T-helper 1 cell treated with Interleukin-12 subunit alpha and Interleukin-12 subunit beta and Interleukin-4 antibody, amounts not matched to agents 30 ng/mL and 1 ng/mL, for 36 hours (primary cell): Measurements from ENCODE around the gene ANKLE1. TPM values are rescaled to one million over a fixed set of nuclear protein-coding genes. Genes with fewer than 3 reads are reported as not detected.

Experiments used
- intact Hi-C: fragments of 100-400 bp; cut with micrococcal nuclease; formaldehyde crosslinking; loops from one replicate; pipeline ENCODE4 v1.15.1; 2024
- total RNA-seq: library from RNA; stranded (reverse); gene quantifications from 2 replicates; pipeline ENCODE4 v1.2.3, GENCODE V29; 2022

ANKLE1 gene
- total RNA-seq, 1 donor from 2014 or later, result 3.7 TPM

DNA sequence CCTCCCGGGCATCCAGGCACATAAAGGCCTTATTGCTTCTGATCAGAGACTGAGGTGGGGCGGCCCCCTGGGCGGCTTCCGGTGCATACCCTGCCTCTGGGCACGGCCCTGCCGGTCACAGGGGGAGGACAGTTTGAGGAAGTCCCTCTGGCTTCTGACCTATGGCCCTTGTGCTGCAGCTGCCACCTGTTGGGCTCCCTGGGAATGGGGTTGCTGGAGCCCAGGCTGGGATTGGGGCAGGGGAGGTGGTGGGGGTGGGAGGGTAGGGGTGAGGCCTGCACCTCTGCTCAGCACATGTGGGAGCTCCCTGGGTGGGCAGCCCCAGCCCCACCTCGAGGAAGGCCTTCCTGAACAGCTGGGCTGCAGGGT is 42.2 kb downstream of the ANKLE1 start:
- intact Hi-C loops, result no loop called here

DNA sequence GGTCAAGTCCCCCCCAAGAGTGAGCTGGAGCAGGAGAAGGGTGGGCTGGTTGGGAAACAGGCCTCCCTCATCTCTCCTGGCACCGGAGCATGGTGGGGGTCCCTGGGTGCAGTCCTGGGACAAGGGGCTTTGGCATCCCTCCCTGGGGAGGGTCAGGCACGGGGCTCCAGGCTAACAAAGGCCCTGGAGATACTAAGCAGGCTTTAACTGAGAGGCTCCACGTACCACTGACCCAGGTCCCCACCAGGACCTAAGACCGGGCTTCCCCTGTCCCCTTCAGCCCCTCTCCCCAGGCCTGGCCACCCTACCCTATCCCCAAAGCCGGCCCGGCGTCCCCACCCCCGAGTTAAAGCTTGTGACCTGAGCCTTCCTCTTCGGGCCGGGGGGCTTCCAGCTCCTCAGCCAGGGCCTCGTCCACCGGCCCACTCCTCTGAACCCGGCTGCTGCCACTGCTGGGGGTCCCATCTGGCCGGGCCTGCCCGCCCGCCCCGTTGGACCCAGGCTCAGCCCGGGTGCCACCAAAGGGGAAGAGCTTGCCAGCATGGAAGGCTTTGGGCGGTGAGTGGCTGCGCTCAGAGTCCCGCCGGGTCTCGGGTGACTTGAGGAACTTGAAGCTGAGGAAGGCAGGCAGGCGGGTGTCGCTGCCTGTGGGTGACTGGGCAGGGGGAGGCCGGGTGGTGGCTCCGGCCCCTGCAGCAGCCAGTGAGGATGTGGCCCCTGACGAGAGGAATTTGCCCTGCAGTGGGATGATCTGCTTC is 42.8 kb downstream of the ANKLE1 start:
- intact Hi-C loops, result no loop called here

DNA sequence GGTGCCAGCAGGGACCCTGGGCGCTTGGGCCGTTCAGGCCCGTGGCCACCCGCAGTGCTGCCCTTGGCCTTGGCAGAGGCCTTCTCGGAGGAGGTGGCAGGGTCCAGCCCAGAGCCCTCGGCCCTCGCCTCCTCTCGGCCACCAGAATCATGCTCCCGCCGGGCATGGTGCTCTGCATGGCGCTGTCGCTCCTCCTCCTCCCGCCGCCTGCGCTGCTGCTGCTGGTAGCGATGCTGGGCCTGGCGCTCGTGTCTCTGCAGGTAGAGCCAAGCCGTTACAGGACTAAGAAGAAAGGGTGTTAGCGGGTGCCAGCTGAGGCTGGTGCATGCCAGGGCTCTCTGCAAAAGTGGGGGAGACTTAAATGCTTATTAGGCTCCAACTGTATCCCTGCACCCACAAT is 43.4 kb downstream of the ANKLE1 start:
- intact Hi-C loops, result no loop called here

DNA sequence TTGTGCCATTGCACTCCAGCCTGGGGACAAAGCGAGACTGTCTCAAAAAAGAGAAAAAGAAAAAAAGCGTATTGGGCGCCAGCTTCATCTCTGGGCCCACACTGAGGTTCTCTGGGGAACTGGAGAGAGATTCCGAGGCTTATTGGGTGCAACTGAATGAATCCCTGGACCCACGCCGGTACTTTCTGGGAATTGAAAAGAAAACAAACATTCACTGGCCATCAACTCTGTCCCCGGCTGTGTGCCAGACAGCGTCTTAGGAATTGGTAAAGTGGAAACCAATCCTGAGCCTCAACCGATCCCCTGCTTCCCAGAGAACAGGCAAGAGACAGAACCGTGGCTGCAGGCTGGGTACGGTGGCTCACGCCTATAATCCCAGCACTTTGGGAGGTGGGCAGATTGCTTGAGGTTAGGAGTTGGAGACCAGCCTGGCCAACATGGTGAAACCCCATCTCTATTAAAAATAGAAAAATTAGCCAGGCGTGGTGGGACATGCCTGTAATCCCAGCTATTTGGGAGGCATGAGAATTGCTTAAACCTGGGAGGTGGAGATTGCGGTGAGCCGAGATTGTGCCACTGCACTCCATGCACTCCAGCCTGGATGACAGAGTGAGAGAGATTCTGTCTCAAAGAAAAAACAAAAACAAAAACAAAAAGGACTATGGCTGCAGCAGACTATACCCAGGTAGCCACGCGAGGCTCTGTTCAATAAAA is 44.3 kb downstream of the ANKLE1 start:
- intact Hi-C loops, result no loop called here

DNA sequence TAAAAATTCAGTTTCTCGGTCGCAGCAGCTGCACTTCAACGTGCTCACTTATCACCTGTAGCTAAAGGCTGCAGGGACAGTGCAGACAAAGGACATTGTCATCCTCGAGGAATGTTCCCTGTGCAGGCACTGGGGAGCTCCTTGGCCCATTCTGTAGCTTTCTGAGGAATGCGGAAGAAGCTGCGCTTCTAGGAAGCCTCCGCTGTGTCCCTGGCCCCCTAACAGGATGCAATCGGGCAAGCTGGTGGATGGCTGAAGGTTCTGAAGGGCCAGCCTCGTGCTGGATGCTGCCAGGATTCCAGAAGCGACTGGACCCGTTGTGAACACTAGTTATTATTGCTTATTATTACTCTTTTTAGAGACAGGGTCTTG is 44.9 kb downstream of the ANKLE1 start:
- intact Hi-C loops, result no loop called here

DNA sequence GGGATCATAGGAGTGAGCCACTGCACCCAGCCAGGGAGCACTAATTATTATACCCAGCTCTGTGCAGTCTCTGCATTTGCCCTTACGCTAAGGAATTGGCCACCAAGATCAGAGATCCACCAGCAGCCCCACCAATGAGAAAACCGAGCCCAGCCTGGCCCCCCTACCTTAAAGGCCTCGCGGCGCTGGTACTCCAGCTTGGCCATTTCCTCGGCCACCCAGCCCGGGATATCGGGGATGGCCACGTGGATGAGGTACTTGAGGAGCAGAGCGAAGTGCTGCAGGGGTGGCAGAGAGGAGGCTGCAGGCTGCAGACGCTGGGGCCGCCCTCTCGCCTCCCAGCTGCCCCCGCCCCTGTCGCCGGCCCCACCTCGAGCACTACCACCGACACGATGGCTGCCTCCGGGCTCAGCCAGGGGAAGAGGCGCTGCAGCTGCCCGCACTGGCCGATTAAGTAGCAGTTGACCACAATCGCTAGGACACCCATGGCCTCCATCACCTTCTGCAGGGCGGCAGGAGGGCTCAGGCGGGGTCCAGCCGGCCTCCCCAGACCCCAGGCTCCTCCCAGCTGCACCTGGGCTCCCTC is 45.5 kb downstream of the ANKLE1 start:
- intact Hi-C loops, result no loop called here

DNA sequence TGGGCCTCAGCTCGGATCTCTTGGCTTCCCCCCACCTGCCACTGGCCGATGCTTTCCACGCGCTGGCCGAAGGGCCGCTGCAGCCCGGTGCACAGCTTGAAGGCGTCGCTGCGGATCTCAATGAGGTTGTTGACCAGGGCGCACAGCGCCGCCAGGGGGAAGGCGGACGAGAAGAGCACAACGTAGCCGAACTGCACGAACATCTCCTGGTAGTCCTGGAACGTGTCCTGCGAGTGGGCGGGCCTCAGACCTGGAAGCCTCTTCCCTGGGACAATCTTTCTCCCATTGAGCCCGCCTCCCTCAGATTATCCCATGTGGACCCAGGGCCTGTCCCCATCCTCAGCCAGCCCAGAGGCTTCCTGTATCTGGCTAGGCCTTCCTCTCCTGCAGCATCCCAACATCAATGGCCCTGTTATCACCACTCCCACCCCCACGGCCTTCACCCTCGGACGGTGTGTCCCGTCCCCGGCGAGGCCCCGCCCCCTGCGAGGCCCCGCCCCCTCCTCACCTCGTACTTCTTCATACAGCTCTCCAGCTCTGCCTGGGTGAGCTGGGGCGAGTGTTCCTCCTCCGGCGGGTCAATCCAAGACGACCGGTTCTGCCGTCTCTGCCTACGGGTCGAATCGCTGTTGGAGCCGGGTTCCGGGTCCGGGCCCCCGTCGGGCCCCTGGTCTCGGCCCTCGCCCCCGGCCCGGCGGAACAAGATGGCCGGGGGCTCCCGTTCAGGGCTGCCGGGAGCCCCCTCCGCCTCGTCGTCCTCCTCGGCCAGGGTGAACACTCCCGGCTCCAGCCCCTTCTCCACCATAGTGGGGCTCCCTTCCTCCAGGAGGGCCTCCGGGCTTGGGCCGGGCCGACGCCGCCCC is 46.2 kb downstream of the ANKLE1 start:
- intact Hi-C loops, result loop anchor here (1.0 kb wide), 2 partner anchors 9 to 19 kb away; partner anchors contain the start of genes DDA1 and GTPBP3

DNA sequence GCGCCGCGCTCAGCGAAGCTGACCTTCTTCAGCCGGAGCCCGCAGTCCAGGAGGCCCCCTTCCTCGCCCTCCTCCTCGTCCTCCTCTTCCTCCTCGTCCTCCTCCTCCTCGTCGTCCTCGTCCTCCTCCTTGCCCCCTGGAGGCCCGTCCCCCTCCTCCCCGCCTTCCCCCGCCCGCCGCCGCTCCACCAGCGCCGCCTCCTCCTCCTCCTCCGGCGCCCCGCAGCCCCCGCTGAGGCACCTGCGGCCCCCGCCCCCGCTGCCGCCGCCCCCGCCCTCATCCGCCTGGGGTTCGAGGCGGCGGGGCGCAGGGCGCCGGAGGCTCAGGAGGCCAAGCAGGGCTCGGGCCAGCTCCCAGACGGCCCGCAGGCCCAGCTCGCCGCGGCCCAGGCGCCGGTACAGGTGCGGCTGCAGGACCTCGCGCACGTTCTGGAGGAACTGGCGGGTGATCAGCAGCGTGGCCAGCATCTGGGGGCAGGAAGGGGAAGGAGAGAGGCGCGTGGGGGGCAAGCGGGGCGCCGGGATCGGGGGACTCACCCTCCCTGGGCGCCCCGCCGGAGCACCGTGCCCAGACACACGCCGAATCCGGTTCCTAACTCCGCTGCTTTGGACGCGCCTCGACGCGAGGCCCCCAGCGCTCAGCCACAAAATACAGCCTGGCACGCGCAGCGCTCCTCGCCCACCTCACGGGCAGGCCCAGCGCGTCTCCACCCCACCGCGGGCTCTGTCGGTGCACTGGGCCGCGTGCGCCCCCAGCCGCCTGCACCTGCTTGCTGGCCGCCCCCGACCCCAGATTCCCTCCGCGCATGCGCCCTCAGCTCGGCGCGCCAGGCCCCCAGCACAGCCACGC is 47.0 kb downstream of the ANKLE1 start:
- intact Hi-C loops, result loop anchor here (1.0 kb wide), 2 partner anchors 9 to 19 kb away; partner anchors contain the start of genes DDA1 and GTPBP3

DNA sequence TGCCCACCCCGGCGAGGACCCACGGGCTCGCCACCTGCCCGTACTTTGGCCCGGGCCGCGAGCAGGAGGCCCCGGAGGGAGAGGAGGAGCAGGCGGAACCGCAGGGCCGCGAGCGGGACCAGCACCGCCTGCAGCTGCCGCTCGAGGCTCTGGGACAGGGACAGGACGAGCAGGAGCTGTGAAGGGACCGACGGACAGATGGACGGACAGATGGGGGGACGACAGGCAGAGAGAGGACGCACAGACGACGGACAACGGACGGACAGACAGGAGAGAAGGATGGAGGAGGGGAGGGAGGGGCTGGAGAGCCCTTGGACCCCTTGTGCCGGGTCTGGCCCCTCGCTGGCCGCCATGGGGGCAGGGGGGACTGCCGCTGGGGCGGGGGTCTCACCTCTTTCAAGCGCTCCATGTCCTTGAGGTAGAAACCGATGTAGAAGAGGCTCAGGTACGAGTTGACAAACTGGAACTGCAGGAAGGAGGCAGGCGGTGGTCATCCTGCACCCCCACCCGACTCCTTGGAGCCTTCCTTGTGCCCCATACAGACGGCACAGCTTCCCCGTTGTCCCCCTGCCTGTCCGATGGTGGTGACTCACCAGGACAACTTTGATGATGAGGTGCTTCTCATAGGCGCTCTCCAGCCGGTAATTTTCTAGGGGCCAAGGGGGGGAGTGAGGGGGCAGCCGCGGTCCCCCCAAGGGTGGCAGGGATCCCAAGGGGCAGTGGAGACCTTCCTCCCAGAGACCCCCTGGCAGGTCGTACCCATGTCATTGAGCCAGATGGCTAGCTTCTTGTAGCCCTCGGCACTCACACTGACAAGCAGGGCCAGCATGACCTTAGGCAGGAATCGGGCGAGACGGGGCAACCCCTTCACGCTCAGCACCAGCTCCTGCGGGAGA is 47.9 kb downstream of the ANKLE1 start:
- intact Hi-C loops, result loop anchor here (10.0 kb wide), 1 partner anchor 525 kb away; the partner anchor contains the start of gene RPL18A

DNA sequence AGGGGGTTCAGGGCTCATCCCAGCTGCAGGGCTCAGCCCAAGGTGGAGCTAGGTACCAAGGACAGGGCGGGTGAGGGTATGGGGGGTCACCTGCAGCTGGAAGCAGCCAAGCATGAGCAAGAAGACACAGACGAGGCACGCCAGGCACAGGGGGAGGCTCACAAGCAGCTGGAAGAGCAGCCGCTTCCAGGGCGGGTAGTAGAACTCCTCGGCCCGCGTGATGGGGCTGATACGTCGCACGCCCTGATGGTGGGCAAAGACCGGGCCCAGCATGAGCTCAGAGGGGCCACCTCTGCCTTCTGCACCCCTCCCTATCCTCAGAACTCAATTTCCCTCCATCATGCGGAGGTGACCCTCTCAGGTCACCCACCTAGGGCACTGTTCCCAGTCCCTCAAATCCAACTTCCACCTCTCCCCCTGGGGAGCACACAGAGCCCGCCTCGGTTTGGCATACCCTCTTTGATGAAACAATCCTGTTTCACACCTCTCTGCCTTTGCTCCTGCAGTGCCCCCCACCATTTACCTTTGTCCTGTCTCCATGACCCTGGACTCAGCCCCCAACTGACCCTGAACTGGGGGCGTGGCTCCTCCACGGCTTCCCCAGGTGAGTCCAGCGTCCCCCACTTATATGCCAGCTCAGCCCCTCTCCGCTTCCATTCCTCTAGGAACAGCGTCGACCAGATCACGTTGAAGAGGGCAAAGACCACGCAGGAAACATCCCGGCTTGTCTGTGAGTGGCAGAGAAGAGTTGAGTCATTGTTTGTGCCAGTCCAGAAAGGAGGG is 48.8 kb downstream of the ANKLE1 start:
- intact Hi-C loops, result loop anchor here (10.0 kb wide), 1 partner anchor 524 kb away; the partner anchor contains the start of gene RPL18A

DNA sequence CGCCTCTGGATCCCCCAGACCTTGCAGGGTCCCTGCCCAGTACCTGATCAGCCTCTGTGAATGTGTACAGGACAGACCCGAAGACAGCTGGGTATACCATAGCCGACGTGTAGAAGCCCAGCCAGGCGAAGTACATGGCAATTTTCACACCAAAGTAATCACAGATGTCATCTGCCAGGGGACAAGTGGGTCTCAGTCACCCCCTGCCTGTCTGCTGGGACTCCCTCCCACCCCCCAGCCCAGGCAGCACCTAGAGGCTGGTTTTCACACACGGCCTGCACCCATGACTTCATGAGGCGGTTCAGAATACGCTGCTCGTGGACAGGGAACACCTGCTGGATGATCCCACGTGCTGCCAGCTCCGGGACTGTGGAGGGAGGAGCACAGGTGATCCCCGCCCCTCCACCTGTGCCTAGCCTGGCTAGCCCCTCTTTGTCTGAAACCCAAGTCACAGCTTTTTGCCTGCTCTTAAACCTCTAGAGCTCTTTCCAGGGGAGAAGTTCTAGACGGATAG is 49.4 kb downstream of the ANKLE1 start:
- intact Hi-C loops, result loop anchor here (10.0 kb wide), 1 partner anchor 524 kb away; the partner anchor contains the start of gene RPL18A

DNA sequence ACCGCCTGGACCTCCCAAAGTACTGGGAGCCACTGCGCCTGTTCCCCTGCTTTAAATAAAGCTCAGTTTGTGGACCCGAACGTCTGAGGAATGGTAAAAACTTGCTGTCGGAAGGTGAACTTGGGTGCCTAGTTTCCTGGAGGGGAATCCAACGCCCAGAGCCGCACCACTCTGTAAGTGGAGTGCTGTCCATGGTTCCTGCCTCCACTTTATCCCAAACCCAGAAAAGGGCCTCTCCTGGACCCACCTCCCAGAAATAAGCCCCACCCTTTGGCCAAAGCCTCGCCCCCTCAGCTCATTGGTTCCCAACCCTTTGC is 50.6 kb downstream of the ANKLE1 start:
- intact Hi-C loops, result loop anchor here (10.0 kb wide), 1 partner anchor 522 kb away; the partner anchor contains the start of gene RPL18A

DNA sequence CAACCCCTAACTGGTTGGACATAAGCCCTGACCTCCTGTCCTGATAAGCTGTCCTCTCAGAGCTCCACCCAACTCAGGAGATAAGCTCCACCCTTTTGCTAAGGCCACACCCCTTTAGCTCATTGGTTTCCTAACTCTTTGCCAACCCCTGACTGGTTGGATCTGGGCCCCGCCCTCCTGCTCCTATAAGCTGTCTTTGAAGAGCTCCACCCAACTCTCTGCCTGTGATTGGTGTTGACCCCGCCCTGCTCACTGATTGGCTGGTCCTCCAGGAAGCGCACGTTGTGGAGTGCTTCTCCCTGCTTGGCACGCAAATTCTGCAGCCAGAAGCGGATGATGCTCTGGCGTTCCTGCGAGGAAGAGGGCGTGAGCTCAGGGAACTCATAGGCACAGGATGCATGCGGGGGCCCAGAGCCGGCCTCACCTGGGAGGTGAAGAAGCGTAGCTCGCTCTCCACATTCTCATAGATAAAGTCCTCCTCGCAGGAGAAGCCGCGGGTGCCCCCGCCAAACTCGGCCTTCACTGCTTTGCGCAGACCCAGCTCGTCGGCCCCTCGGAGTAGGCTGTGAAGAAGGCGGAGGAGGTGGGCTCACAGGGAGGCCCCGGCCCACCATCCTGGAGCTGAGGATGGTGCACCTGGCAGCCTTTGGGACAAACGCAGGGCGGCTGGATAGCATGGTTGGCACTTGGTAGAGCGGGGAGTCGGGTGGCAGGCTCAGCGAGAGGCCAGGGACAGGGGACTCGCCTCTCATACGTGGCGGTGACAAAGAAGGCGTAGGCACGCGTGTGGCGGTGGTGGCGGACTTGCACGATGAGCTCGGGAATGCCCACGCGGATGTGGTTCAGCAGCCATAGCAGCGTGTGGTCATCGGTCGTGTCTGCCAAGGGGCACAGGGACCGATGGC is 51.2 kb downstream of the ANKLE1 start:
- intact Hi-C loops, result loop anchor here (10.0 kb wide), 1 partner anchor 522 kb away; the partner anchor contains the start of gene RPL18A

DNA sequence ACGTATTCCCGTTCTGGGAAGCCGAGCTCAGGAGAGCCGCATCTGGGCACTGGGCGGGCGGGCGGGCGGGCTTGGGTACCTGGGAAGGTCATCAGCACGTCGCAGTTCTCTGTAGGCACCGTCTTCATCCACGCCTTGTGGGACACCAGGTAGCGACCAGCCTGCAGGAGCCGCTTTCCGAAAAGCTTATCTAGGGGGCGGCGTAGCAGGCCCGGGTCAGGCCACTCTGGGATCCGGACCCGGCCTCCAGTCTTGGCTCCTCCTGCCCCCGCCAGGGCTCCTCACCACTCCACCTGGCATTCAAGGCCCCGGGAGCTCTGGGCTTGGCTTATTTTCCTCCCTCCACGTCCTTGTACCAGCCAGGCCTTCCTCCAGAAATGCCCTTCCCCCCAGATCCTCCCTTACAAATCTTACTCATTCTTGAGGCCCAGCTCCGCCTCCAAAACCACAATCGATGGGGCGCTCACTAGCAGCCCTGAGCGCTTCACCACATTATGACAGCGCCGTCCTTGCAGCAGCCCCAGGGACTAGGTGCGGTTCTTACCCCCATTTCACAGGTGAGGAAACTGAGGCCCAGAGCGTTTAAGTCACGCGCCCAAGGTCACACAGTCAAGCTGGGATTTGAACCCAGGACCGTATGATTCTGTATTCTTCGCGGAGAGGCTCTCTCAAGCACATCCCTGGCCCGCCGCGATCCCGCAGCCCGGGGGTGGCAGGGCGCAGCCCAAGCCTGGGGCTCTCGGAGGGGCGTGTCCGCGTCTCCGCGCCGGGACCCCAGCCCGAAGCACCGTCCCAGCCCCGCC is 52.1 kb downstream of the ANKLE1 start:
- intact Hi-C loops, result loop anchor here (10.0 kb wide), 1 partner anchor 521 kb away; the partner anchor contains the start of gene RPL18A

DNA sequence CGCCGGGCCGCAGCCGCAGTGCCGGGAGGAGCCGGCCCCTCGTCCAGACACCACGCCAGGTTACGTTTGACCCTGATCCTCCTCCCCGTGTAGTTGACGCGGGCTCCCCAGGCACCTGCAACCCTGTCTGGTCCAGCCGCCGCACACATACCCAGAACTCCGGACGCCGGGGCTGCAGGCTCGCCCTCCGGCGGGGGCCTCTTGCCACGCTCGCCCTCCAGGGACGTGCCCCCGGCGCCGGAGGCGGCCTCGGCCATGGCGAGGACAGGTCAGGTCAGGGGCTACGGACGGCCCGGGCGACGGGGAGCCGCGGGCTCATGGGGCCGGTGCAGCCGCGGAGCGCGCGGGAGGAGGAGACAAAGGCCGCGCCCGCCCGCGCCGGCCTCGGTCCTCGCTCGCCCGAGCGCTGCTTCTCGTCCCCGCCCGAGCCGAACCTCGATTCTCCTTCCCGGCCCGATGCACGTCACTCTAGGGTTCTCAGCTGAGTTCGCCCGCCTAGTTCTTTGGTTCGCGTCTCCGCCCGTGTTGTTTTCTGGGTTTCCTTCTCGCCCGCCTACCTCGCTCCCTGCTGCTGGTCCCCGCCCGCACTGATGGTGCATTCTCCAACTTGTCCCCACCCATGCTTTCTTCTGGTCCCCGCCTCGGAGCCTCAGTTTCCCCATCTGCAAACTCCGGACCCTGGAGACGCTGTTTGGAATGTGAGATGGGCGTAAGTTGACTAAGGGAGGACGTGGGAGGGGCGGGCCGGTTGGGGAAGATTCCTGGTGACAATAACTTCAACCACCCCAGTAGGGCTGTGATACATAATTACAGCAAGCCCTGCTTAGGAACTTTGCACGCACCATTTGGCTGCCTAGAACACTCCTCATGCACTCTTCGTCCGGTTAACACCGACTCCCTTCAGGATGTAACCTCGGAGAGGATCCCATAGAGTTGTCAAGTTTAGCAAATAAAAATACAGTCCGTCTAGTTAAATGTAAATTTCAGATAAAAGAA is 53.0 kb downstream of the ANKLE1 start, which contains the start of gene ANO8:
ANO8 (minus strand) TSS at position 442 of the 996 bp plus-strand sequence; CDS start at position 257, 185 bp downstream.
- intact Hi-C loops, result loop anchor here (10.0 kb wide), 1 partner anchor 520 kb away; the partner anchor contains the start of gene RPL18A
